ENCODE data around the gene SOCS7. TPM values are rescaled to one million over a fixed set of nuclear protein-coding genes. Genes with fewer than 3 reads are reported as not detected.

The SOCS7 gene
- total and polyA plus RNA-seq, 8 donors: 5.5 to 24.0 (median 17.5) TPM

DNA sequence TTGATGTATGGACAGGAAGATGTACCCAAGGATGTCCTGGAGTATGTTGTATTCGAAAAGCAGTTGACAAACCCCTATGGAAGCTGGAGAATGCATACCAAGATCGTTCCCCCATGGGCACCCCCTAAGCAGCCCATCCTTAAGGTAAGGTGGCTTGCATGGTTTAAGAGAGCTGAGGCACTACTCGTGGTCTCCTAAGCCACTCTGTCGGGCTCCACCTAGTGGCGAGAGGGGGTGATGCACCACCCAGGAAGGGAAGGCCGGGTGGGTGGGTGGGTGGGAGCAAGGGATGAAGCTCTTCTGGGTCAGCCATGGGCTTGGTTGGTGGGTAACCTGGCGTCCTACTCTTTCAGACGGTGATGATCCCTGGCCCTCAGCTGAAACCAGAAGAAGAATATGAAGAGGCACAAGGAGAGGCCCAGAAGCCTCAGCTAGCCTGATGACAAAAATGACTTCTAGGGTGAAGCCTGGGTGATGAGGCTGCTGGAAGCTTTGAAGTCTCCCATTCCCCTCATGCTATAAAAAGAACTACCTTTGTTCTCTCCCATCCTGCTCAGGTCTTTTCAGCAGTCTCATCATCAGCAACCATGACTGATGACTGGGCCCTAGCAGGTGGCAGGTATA is 29.4 kb upstream of the SOCS7 start:
- DNase-seq (peak in 5 of 6 donors; percentile 18 to 87 (median 54)), FAIRE-seq (no peak)
- WGBS, 2 donors: 16 to 17% methylated on average over 8 of the region's 8 CpGs

DNA sequence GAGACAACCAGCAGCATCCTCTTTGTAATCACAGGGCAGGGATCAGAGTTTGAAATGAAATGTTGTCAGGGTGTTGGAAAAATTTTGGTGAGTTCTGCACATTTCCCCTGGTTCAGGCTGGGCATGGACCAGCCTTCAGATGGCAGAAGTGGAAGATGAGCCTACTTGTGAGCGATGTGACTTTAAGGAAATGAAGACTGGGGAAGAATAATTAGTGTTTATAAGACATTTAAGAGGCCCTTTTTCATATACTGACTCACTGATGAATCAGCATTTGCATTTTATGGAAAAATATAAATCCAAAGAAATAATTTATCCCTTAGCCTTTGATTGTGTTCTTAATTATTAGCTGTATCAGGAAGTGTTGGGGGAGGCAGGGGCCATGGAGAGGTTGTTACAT is 28.7 kb upstream of the SOCS7 start:
- no peak for FAIRE-seq
- no peak for TF ChIP-seq CTCF (IDR thresholded peaks at IDR 0.05)
- WGBS, 2 donors: 100% methylated on average over 1 of the region's 1 CpG

More for the DNA sequence above, 29.4 kb upstream of the SOCS7 start:
- H3K36me3 ChIP-seq: peaks cover 0 to 11% (median 0%) of the 10 kb centered on the region in 3 donors
- no peaks in the 10 kb centered on the region for H3K27me3 ChIP-seq
- TF ChIP-seq CTCF (IDR thresholded peaks at IDR 0.05): peak; percentile 64 to 90 (median 80)
- no peak overlapping the region for H3K4me3 ChIP-seq
- no peak overlapping the region for H3K27ac ChIP-seq
- no peaks in the 10 kb centered on the region for H3K4me1 ChIP-seq
- intact Hi-C loops (cut with DNase I): no loop called here
- H3K9me3 ChIP-seq: no peaks in the 10 kb centered on the region
- ATAC-seq: peak; percentile 64 to 90 (median 81)

GRCh38 chr17:38324141-38324697 is 27.4 kb upstream of the SOCS7 start:
- Histone ChIP-seq H3K27me3 (no peaks in the 10 kb centered on the region), H3K9me3 (no peaks in the 10 kb centered on the region), H3K27ac (no peak overlapping the region), H3K36me3 (peaks cover 0 to 11% (median 0%) of the 10 kb centered on the region in 3 donors), H3K4me1 (no peaks in the 10 kb centered on the region), H3K4me3 (no peak overlapping the region)
- peak in 1 of 4 donors; percentile 5 for ATAC-seq
- no peak for FAIRE-seq
- TF ChIP-seq CTCF (IDR thresholded peaks at IDR 0.05): no peak
- 61 to 79% methylated on average over 3 of the region's 3 CpGs for WGBS, 2 donors
- DNase-seq: no peak
- intact Hi-C loops (cut with DNase I): no loop called here

More for the DNA sequence above, 28.7 kb upstream of the SOCS7 start:
- no peak for DNase-seq
- Histone ChIP-seq H3K9me3 (no peaks in the 10 kb centered on the region), H3K4me1 (no peaks in the 10 kb centered on the region), H3K36me3 (peaks cover 0 to 11% (median 0%) of the 10 kb centered on the region in 3 donors), H3K4me3 (no peak overlapping the region), H3K27me3 (no peaks in the 10 kb centered on the region), H3K27ac (no peak overlapping the region)
- intact Hi-C loops (cut with DNase I): no loop called here
- ATAC-seq: no peak

GRCh38 chr17:38324772-38325171 is 26.9 kb upstream of the SOCS7 start:
- TF ChIP-seq CTCF (IDR thresholded peaks at IDR 0.05): no peak
- intact Hi-C loops (cut with DNase I): no loop called here
- 75 to 83% methylated on average over 2 of the region's 2 CpGs for WGBS, 2 donors
- H3K4me1 ChIP-seq: no peaks in the 10 kb centered on the region
- H3K36me3 ChIP-seq: peaks cover 0 to 11% (median 0%) of the 10 kb centered on the region in 3 donors
- no peak overlapping the region for H3K27ac ChIP-seq
- H3K27me3 ChIP-seq: no peaks in the 10 kb centered on the region
- FAIRE-seq (no peak), ATAC-seq (no peak), DNase-seq (no peak)
- no peaks in the 10 kb centered on the region for H3K9me3 ChIP-seq
- H3K4me3 ChIP-seq: no peak overlapping the region
